Head of caudate nucleus (tissue), 42 donors: Measurements from ENCODE around the gene CAMK1D.

Source experiments
- DNase-seq, 42 donors: peaks; one replicate each; pipeline versions ENCODE4 v3.0.0 to v3.0.0-alpha.2; 2020 to 2021; ENCODE audit warnings: mixed read lengths in 7 of 42
- intact Hi-C: fragments of 100-400 bp; cut with DNase I; formaldehyde crosslinking; loops from one replicate; pipeline ENCODE4 v1.15.0; 2022

The CAMK1D gene

DNA sequence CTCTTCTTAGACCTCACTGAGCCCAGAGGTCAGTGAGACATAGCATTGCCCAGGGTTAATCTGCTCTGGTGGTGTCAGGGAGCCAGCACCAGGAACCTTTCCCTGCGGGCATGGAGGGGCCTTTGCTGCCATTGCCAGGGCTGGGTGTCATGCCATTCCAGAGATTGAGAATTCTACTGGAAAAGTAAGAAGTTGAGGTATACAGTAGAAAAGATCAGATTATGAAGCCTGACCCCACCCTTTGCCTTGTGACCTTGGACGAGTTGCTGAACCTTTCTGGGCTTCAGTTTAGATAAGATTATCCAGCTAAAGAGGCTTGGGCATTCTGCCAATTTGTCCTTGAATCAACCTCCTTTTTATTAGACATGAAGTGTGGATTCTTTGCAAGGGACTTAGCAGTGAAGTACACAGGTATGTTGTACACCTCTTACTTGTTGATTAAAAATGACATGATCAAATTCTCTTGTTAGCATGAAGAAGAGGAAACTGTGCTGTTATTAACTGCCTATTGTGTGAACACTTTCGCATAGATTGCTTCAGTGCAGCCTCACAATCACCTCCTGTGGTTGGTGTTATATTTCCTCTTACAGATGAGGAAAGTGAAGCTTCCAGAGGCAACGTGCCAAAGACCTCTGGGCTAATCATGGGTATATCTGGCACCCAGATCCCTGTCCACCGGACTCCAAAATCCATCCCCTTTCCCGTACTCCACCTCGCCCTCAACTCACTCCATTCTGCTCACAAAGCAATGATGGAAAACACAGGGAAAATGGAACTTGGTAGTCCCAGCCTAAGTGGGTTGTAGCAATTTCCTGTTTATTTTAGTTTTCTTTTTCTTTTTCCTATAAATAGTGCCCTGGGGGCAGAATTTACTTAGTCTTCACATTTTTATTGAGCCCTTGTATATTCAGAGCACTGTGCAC lies 151.3 kb downstream of the CAMK1D start:
- intact Hi-C loops = no loop called here
- DNase-seq = peak in 10 of 42 donors; percentile 2 to 35 (median 12)

DNA sequence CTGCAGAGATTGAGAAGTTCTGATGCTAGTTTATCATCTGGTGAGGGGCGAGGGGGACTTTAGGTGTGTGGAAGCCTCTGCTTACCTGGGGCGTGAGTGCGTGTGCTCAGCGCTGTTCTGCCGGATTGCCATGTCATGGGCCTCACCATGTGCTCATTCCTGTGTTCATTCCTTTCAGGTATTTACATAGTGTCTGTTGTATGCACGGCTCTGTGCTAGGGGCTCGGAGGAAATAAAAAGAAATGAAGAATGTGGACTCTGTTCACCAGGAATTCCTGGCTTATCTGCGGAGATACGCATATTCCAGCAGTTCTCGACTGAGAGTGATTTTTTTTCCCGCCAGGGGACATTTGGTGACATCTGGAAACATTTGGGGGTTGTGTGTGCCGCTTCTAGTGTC lies 152.0 kb downstream of the CAMK1D start:
- peak in 9 of 42 donors; percentile 1 to 18 (median 11) for DNase-seq

DNA sequence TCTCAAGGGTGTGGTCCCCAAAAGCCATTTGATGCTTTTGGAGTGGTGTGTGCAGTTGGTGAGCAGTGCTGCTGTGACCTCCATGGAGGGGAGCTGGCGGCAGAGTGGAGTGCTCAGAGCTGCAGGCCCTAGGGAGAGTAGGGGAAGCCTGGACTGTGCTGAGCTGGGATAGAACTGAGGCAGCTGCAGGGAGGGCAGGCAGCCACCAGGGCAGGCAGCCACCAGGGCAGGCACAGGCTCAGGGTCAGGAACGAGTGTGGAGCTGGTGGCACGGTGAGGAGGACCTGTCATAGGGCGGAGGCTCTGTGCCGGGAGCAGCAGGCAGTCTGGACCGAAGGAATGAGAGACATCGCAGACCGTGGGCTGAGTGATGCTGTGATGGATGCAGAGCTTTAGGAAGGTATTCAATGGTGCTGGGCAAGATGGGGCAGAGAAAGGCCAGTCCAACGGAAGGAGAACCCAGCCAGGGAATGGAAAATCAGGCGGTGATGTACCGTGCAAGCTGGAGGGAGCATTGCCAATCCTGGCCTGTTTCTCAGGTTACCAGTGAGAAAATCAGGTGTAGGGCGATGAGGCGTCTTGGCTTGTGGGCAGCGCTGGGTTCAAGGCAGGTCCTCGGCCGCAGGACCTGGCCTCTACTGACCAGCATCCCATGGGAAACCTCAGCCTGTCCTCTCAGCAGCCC lies 152.6 kb downstream of the CAMK1D start:
- DNase-seq = peak in 9 of 42 donors; percentile 10 to 37 (median 24)
- intact Hi-C loops = no loop called here

More for the DNA sequence above, 152.0 kb downstream of the CAMK1D start:
- intact Hi-C loops = no loop called here

DNA sequence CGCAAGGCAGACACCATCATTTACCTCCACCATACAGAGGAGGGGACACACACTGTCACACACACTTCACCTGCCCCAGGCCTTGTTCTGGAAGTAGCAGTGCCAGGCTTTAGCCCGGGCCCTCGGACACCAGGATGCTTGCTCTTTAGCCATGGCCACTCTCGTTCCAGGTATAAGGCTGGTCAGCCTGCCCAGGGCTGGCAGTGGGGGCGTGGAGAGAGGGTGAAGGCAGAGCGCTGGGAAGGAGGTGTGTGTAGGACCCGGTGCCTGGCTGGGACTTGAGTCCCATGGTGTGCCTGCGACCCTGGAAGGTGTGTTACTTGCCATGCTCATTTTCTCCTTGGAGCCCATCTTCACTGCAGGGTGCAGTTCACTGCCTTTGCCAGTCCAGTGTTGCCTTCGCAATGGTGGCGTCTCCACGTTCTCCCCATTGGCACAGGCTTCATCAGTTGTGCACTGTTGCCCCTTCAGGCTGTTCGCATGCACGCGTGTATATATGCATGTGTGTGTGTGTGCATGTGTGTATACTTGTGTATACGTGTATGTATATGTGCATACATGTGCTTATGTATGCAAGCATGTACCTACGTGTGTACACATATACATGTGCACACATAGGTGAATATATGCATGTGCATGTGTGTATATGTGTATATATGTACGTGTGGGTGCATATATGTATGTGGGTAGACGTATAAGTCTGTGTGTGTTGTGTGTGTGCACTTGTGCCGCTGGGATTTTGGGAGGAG lies 153.4 kb downstream of the CAMK1D start:
- peak in 8 of 42 donors; percentile 6 to 36 (median 16) for DNase-seq
- intact Hi-C loops = no loop called here

DNA sequence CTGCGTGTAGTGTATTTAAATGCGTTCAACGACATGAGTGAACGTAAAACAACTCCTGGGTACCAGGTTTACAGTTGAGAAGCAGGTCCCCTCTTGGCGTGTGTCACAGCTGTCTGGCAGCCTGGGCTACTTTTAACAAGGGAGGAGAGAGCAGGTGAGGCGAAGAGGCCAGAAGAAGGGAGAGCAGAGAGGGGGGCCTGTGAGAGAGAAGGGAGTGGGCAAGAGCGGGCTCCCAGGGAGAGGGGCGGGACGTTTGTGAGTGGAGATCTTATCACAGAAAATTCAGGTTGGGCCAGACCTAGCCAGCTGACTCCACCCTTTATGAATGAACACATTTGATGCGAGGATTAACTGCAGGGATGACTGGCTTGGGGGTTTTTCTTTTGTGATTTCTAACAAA lies 154.0 kb downstream of the CAMK1D start:
- DNase-seq = peak in 8 of 42 donors; percentile 2 to 28 (median 9)
- intact Hi-C loops = no loop called here

DNA sequence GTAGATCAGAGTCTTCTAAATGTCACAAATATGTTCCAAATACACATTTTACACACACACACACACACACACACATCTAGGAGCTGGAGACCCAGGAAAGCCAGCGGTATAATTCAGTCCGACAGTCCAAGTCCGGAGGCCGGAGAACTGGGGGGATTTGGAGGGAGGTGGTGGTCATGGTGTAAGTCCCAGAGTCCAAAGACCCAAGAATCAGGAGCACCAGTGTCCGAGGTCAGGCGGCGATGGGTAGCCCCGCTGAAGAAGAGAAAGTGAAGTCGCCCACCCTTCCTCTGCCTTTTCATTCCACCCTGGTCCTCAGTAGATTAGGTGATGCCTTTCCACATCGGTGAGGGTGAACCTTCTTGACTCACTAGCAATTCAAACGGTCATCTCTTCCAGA lies 154.8 kb downstream of the CAMK1D start:
- intact Hi-C loops = no loop called here
- peak in 8 of 42 donors; percentile 5 to 41 (median 23) for DNase-seq

DNA sequence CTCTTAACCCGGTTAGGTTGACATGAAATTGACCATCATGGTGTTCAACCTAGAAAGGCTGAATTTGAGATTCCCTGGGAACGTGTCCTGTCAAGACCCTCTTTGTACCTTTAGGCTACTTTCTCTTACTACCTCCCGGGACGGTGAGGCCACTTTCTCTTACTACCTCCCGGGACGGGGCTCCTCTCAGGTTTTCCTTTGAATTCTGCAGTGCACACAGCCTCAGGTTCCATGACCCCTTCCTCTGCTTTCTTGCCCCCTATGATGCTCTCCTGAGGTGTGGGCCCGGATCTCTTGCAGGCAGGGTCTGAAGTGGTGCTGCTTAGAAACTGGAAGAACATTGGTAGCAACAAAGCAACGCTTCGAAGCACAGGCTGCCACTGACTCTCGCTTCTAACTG lies 155.3 kb downstream of the CAMK1D start:
- peak in 8 of 42 donors; percentile 6 to 37 (median 18) for DNase-seq
- intact Hi-C loops = no loop called here

DNA sequence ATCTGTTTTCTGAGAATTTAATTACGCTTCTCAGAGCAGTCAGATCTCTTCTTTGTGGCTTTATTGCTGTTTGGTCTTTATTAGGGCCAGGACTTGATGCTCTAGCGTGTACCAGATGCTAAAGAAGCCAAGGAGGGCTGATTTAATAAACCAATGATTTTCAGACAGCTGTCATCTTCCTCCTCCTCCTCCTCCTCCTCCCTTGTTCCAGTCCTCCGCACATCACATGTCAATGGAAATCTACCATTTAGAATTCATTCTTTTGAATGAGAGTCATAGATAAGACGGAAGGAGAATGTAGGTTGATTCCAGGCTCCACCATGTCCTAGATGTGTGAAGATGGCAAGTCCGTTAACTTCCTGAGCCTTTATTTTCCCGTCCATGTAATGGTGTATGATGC lies 156.3 kb downstream of the CAMK1D start:
- intact Hi-C loops = no loop called here

DNA sequence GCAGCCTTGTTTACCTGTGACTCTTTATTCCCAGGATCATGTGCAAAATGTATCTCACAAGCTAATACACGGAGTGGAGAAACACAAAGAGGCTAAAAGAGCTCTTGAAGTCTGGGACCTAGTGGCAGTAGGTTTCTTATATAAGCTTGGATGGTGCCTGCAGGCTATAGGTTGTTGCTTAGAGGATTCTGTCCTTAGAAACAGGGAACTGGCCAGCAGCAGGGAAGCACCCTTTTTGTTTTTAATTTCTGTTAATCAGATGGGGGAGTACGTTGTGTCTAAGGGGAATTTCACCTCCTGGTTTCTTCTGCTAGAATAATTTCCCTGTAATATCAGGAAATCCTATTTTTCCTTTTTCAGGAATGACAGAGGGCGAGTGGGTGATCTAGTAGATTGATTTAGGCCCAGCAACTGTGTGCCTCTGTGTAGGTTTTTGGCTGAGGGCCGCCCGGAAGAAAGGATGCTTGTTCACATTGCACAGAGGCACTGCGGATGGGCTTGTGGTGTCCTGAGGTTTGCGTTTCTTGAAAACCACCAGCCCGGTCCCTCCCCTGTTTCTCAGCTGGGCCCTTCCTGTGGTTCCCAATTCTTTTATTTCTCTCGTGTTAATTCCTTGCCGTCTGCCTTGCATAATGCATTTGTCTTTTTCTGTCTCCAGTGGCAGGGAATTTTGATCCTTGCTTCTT lies 158.0 kb downstream of the CAMK1D start:
- intact Hi-C loops = no loop called here
- peak in 8 of 42 donors; percentile 11 to 45 (median 32) for DNase-seq

More for the DNA sequence above, 156.3 kb downstream of the CAMK1D start:
- DNase-seq = peak in 9 of 42 donors; percentile 12 to 58 (median 31)

DNA sequence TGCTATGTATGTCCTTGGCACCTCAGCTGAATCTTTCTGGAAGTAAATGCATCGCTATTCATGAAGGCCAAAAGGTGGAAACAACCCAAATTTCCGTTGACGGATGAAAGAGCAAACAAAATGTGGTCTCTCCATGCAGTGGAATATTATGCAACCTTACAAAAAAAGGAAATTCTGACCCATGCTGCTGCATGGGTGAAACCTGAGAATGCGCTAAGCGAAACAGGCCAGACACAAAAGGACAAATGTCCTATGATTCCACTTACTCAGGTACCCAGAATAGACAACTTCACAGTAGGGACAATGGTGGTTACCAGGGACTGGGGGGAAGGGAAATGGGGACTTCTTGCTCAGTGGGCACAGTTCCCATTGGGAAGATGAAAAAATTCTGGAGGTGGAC lies 158.8 kb downstream of the CAMK1D start:
- peak in 5 of 42 donors; percentile 3 to 30 (median 13) for DNase-seq
- intact Hi-C loops = no loop called here

DNA sequence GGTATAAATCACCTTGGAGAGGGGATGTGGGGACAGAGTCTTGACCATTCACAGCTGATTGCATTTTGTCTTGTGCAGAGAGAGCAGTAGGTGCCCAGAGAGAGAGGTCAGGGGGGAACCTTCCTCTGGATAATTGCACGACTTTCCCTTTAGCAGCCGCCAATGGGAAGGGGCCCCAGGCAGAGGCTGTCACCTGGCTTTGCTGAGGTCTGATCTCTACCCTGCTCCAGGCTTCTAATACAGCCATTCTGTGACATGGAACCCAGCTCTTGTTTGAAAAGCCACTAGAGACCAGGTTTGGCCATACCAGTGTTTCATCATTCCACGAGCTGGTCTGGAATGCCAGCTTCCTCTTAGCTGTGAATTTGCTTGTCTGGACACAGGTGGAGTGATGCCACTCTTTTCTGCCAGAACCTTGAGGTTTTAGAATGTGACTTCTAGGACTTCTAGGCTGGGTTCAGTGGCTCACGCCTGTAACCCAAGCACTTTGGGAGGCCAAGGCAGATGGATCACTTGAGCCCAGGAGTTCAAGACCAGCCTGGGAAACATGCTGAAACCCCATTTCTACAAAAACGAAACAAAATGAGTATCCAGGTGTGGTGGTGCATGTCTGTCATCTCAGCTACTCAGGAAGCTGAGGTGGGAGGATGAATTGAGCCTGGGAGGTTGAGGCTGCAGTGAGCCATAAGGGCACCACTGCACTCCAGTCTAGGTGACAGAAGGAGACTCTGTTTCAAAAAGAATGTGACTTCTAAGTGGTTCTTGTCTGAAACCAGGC lies 159.9 kb downstream of the CAMK1D start:
- intact Hi-C loops = no loop called here
- peak in 4 of 42 donors; percentile 5 to 26 (median 16) for DNase-seq

DNA sequence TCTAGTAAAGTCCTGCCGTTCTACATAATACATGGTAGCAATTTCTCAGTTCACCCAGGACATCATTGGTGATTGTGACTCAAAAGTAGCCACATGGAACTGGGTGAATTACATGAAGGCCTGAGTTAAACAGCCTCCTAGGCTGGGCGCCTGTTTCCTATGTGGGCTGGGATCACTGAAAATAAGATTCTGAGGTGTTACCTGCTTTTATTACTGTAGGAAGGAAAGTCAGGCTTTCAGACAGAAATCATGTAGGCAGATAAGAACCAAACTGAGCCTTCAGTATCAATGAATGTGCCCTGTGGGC lies 160.4 kb downstream of the CAMK1D start:
- DNase-seq = peak in 2 of 42 donors; percentile 9 to 24
- intact Hi-C loops = no loop called here

DNA sequence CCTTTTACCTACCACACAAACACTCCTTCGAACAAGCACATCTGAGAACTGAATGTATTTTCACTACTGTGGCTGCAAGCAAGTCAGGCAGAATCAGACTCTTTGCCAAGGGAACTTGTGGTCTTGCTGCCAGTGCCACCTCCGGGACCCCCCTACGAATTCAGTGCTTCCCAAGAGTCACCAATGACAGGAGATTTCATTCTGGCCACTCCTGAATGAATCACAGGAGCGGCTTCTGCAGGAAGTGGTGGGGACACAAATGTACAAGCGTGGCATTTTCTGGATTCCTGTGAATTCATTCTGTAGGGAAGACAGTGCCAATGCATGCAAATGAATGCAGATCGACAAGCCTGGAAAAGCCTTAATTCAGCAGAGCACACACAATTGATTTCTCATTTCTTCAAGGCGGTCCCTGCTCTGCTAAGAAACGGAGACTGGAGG lies 161.2 kb downstream of the CAMK1D start:
- intact Hi-C loops = no loop called here
- DNase-seq = peak in 18 of 42 donors; percentile 7 to 75 (median 40)

DNA sequence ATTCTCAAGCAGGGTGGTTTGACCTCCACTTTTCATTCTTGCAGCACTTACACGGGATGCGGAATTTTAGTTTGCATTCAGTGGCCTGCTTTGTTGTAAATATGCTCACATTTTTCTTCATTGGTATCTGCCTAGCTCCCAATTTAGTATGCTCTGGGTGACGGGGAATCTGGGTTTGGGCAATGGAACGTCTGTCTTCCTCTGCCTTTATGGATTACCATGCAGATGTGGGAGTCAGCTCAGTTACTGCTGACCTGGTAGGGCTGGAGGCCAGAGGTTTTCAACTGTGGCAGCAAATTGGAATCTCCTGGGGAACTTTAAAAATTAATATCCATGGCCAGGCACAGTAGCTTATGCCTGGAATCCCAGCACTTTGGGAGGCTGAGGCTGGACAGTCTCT lies 161.6 kb downstream of the CAMK1D start:
- intact Hi-C loops = no loop called here
- peak in 2 of 42 donors; percentile 2 to 16 for DNase-seq

DNA sequence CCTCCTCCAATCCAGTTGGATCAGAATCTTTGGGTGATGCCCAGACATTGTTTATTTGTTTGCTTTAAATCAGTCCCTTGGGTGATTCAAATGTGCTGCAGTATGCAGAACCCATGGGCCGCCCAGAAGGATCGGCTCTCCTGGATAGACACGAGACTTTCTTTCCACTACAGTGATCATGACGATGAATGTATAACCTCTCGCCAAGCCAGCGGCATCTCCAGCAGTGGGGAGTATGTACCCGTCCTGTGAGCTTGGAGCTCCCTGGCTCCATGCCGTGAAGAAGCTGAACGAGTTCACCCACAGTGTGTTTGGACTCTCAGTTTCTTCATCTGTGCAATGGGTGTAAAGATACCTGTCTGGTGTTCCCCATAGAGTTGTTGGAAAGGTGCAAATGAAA lies 162.3 kb downstream of the CAMK1D start:
- intact Hi-C loops = no loop called here
- DNase-seq = peak in 3 of 42 donors; percentile 15 to 30 (median 28)

DNA sequence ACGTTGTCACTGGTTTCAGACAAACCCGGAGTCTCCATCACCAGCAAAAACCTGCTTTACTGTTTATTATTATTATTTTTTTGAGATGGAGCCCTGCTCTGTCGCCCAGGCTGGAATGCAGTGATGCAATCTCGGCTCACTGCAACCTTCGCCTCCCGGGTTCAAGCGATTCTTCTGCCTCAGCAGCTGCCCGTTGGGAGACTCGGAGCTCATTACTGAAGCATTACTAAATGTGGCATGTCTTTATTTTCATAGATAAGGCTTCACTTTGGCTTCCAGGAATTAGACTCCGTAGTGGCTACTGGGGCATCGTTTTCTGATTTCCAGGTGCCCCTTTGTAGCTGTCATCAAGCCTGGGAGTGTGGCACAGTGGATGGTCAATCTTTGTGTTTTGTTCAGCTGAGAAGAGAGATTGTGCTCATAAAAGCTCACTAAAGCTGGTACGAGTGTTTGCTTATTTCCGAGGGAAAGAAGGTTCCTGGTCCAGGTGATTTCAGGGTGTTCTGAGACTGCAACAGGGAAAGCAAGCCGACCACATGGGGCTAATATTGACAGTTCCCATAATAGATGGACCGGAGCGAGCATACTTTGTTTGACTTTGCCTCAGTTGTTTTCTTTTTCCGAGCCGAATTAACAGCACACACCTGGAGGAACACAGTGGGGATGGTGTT lies 163.1 kb downstream of the CAMK1D start:
- DNase-seq = peak in 4 of 42 donors; percentile 6 to 32 (median 18)
- intact Hi-C loops = no loop called here

DNA sequence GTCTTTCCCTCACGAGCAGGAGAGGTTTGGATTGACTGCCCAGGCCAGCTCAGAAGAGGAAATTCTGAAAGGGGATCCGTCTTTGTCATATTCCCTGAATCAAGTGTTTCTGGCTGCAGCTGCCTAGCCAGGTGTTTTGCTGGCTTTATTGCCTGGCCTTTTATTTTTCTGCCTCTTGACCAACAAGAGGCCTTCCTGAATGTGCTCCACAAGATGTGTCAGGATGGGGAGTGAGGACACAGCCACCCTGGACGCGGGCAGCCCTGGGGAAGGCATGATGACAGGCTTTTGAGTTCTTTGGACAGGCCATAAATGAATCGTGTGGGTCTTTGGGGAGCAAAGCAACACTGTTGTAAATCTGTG lies 163.6 kb downstream of the CAMK1D start:
- intact Hi-C loops = no loop called here
- peak in 4 of 42 donors; percentile 4 to 29 (median 22) for DNase-seq
